ENCODE measurements around the gene SCARF2. TPM values are rescaled to one million over a fixed set of nuclear protein-coding genes. Genes with fewer than 3 reads are reported as not detected.

SCARF2 gene
- total and polyA plus RNA-seq, 4 donors = 0.15 to 2.0 (median 1.7) TPM

GRCh38 chr22:20390394-20390907 lies 47.2 kb downstream of the SCARF2 start (continued):
- no peak for TF ChIP-seq ZBTB33 (IDR thresholded peaks at IDR 0.05)

- Histone ChIP-seq H3K27me3 (ENCODE audit: control insufficient read depth in 4 of 4, insufficient read depth in 4 of 4, low read length in 3 of 4) (no peaks in the 10 kb centered on the region), H3K9me3 (ENCODE audit: control insufficient read depth in 4 of 4, low read length in 3 of 4) (no peaks in the 10 kb centered on the region), H3K27ac (ENCODE audit: low read depth in 1 of 2, low read length in 2 of 2) (no peak overlapping the region), H3K4me1 (ENCODE audit: control insufficient read depth in 4 of 4, insufficient read depth in 4 of 4, low read length in 3 of 4) (peaks cover 0 to 11% (median 4%) of the 10 kb centered on the region in 4 donors), H3K36me3 (ENCODE audit: control insufficient read depth in 4 of 4, insufficient read depth in 3 of 4, low read depth in 1 of 4, low read length in 3 of 4) (no peaks in the 10 kb centered on the region), H3K4me3 (ENCODE audit: low read depth in 1 of 3, low read length in 3 of 3) (no peak overlapping the region), H3K9ac (ENCODE audit: low read depth in 1 of 2, low read length in 2 of 2) (no peak overlapping the region)
- WGBS = 95% methylated on average over 6 of the region's 6 CpGs
- TF ChIP-seq TAF1 (conservative IDR thresholded peaks at IDR 0.05) = no peak
- no peak for TF ChIP-seq REST (IDR thresholded peaks at IDR 0.05)
- no peak for TF ChIP-seq HNF4G (IDR thresholded peaks at IDR 0.05)
- no peak for TF ChIP-seq JUND (IDR thresholded peaks at IDR 0.05)
- TF ChIP-seq FOXA1 (IDR thresholded peaks at IDR 0.05) = no peak
- no peak for DNase-seq (ENCODE audit: low spot score)
Measured at GRCh38 chr22:20389288-20389687, 48.3 kb downstream of the SCARF2 start.

- DNase-seq (ENCODE audit: low spot score) = no peak
- H3K27ac ChIP-seq (ENCODE audit: low read depth in 1 of 2, low read length in 2 of 2) = no peak overlapping the region
- no peak for TF ChIP-seq EGR1 (IDR thresholded peaks at IDR 0.05; ENCODE audit: low read depth in 2 of 2)
- no peak for TF ChIP-seq FOXA2 (IDR thresholded peaks at IDR 0.05)
- no peak for TF ChIP-seq TAF1 (conservative IDR thresholded peaks at IDR 0.05)
- no peak for TF ChIP-seq HNF4G (IDR thresholded peaks at IDR 0.05)
- TF ChIP-seq RAD21 (IDR thresholded peaks at IDR 0.05) = no peak
- no peak for TF ChIP-seq RXRA (IDR thresholded peaks at IDR 0.05)
- TF ChIP-seq SP1 (IDR thresholded peaks at IDR 0.05) = no peak
- TF ChIP-seq GABPA (IDR thresholded peaks at IDR 0.05 in 1 of 2, conservative IDR thresholded peaks at IDR 0.05 in 1 of 2) = no peak
- no peak for TF ChIP-seq HNF4A (conservative IDR thresholded peaks at IDR 0.05)
- no peak for TF ChIP-seq ZBTB33 (IDR thresholded peaks at IDR 0.05)
- TF ChIP-seq NR2F2 (IDR thresholded peaks at IDR 0.05) = no peak
- no peak for TF ChIP-seq MAX (IDR thresholded peaks at IDR 0.05)
- no peak for TF ChIP-seq CTCF (IDR thresholded peaks at IDR 0.05; ENCODE audit: low read depth, low read length, missing input control)
- no peak for TF ChIP-seq REST (IDR thresholded peaks at IDR 0.05)
- no peak for TF ChIP-seq ATF3 (IDR thresholded peaks at IDR 0.05)
- no peak for TF ChIP-seq JUND (IDR thresholded peaks at IDR 0.05)
Measured at GRCh38 chr22:20388200-20388599, 49.4 kb downstream of the SCARF2 start.

More at GRCh38 chr22:20388200-20388599, 49.4 kb downstream of the SCARF2 start:
- Histone ChIP-seq H3K4me3 (ENCODE audit: low read depth in 1 of 3, low read length in 3 of 3) (no peak overlapping the region), H3K9ac (ENCODE audit: low read depth in 1 of 2, low read length in 2 of 2) (no peak overlapping the region), H3K4me1 (ENCODE audit: control insufficient read depth in 4 of 4, insufficient read depth in 4 of 4, low read length in 3 of 4) (peaks cover 0 to 1% (median under 1%) of the 10 kb centered on the region in 4 donors), H3K36me3 (ENCODE audit: control insufficient read depth in 4 of 4, insufficient read depth in 3 of 4, low read depth in 1 of 4, low read length in 3 of 4) (no peaks in the 10 kb centered on the region), H3K9me3 (ENCODE audit: control insufficient read depth in 4 of 4, low read length in 3 of 4) (no peaks in the 10 kb centered on the region), H3K27me3 (ENCODE audit: control insufficient read depth in 4 of 4, insufficient read depth in 4 of 4, low read length in 3 of 4) (peaks cover 0 to 2% (median 0%) of the 10 kb centered on the region in 4 donors)
